Suprapubic skin (tissue), 3 donors: ENCODE results near the gene ASIC4.

Experiments
- POLR2AphosphoS5 ChIP-seq, 3 donors: sonication (generic); formaldehyde crosslinking; IDR thresholded peaks; one replicate each; pipeline ENCODE4 v1.6.1; 2017; ENCODE audit warnings: antibody characterized with exemption in 3 of 3
- TF ChIP-seq, protein P1 (sequence below), 2 donors: fragments of 200-600 bp in 1 of 2; fragments of 450-650 bp in 1 of 2; sonication (generic) in 1 of 2; IDR thresholded peaks; one replicate each; pipeline ENCODE4 v1.5.1; 2016 to 2019; ENCODE audit warnings: antibody characterized with exemption in 2 of 2, mild to moderate bottlenecking in 1 of 2, moderate library complexity in 1 of 2

DNA sequence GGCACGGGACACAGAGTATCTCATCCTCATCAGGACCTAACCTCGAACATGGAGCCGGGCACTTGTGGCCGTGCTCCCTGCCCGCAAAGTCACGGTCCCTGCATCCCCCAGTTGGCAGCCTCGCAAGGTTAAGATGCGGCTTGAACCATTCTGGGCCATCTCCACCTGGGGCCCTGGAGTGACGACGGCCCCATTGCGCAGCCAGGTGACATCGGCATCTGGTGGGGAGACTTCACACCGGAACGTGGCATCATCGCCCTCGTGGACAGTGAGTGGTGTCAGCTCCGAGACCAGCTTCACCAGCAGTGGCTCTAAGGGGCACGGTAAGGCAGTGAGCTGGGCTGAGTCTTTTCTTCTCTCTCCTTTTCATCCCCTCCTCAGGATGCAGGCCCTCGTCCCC is 42.1 kb downstream of the ASIC4 start:
- no peak for TF ChIP-seq POLR2AphosphoS5 (IDR thresholded peaks at IDR 0.05)
- TF ChIP-seq, protein P1, sequence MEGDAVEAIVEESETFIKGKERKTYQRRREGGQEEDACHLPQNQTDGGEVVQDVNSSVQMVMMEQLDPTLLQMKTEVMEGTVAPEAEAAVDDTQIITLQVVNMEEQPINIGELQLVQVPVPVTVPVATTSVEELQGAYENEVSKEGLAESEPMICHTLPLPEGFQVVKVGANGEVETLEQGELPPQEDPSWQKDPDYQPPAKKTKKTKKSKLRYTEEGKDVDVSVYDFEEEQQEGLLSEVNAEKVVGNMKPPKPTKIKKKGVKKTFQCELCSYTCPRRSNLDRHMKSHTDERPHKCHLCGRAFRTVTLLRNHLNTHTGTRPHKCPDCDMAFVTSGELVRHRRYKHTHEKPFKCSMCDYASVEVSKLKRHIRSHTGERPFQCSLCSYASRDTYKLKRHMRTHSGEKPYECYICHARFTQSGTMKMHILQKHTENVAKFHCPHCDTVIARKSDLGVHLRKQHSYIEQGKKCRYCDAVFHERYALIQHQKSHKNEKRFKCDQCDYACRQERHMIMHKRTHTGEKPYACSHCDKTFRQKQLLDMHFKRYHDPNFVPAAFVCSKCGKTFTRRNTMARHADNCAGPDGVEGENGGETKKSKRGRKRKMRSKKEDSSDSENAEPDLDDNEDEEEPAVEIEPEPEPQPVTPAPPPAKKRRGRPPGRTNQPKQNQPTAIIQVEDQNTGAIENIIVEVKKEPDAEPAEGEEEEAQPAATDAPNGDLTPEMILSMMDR (IDR thresholded peaks at IDR 0.05), result no peak
